Keratinocyte (primary cell): ENCODE measurements around the gene HDHD5. TPM values are rescaled to one million over a fixed set of nuclear protein-coding genes. Genes with fewer than 3 reads are reported as not detected.

Experiments
- DNase-seq: peaks from one replicate; pipeline ENCODE4 v3.0.0-alpha.2; 2011; ENCODE audit warnings: low read depth, missing footprints, low spot score
- FAIRE-seq: peaks from 2 replicates; lab custom pipeline; 2011; peaks lifted over from hg19 to GRCh38; lab: Jason Lieb, UNC
- H2AFZ ChIP-seq: 2 replicates; pipeline ENCODE4 v1.6.0; 2012; ENCODE audit warnings: low read length, control low read depth, inconsistent platforms; ENCODE audit not compliant: control insufficient read depth
- H3K27ac ChIP-seq: 2 replicates; pipeline ENCODE4 v1.5.1; 2011; ENCODE audit warnings: low read length; ENCODE audit not compliant: control insufficient read depth, insufficient read depth
- H3K27me3 ChIP-seq: 3 replicates; pipeline ENCODE4 v1.6.0; 2011; ENCODE audit warnings: low read length; ENCODE audit not compliant: control insufficient read depth, insufficient read depth; ENCODE audit errors: extremely low read depth
- H3K36me3 ChIP-seq, 2 experiments: 2 replicates in 1 of 2; 3 replicates in 1 of 2; pipeline ENCODE4 v1.5.1; 2011; ENCODE audit warnings: low read length in 2 of 2, mild to moderate bottlenecking in 1 of 2; ENCODE audit not compliant: control insufficient read depth in 2 of 2, insufficient read depth in 2 of 2; ENCODE audit errors: extremely low read depth in 1 of 2
- H3K4me1 ChIP-seq: 3 replicates; pipeline ENCODE4 v1.5.1; 2011; ENCODE audit warnings: low read length; ENCODE audit not compliant: control insufficient read depth, insufficient read depth; ENCODE audit errors: extremely low read depth
- H3K4me2 ChIP-seq: 3 replicates; pipeline ENCODE4 v1.6.0; 2011; ENCODE audit warnings: low read depth, low read length; ENCODE audit not compliant: control insufficient read depth, insufficient read depth; ENCODE audit errors: extremely low read depth
- H3K4me3 ChIP-seq, 3 experiments: fragments of 200-600 bp in 1 of 3; sonication (generic) in 1 of 3; 2 replicates in 2 of 3; 3 replicates in 1 of 3; pipeline ENCODE4 v1.5.1; 2011 to 2016; ENCODE audit warnings: low read length in 3 of 3, mild to moderate bottlenecking in 3 of 3, control low read depth in 2 of 3, inconsistent platforms in 1 of 3, low read depth in 1 of 3, mixed read lengths in 1 of 3, mixed run types in 1 of 3, moderate library complexity in 1 of 3; ENCODE audit not compliant: control insufficient read depth in 2 of 3, insufficient read depth in 2 of 3; ENCODE audit errors: extremely low read depth in 1 of 3
- H3K79me2 ChIP-seq: 2 replicates; pipeline ENCODE4 v1.6.0; 2012; ENCODE audit warnings: low read length; ENCODE audit not compliant: control insufficient read depth, insufficient read depth
- H3K9ac ChIP-seq: 3 replicates; pipeline ENCODE4 v1.6.0; 2011; ENCODE audit warnings: low read length; ENCODE audit not compliant: control insufficient read depth, insufficient read depth; ENCODE audit errors: extremely low read depth
- H3K9me1 ChIP-seq: 3 replicates; pipeline ENCODE4 v1.6.0; 2011; ENCODE audit warnings: low read length; ENCODE audit not compliant: control insufficient read depth, insufficient read depth; ENCODE audit errors: extremely low read depth
- H3K9me3 ChIP-seq: 2 replicates; pipeline ENCODE4 v1.5.1; 2012; ENCODE audit warnings: low read depth, low read length; ENCODE audit not compliant: control insufficient read depth
- H4K20me1 ChIP-seq: 3 replicates; pipeline ENCODE4 v1.6.0; 2011; ENCODE audit warnings: low read length; ENCODE audit not compliant: control insufficient read depth, insufficient read depth; ENCODE audit errors: extremely low read depth
- CTCF ChIP-seq, 3 experiments: IDR thresholded peaks in 1 of 3; conservative IDR thresholded peaks in 1 of 3; optimal IDR thresholded peaks in 1 of 3; 2 replicates in 2 of 3; 3 replicates in 1 of 3; pipeline versions ENCODE3 to v1.5.1; 2011; ENCODE audit warnings: low read length in 3 of 3, mild to moderate bottlenecking in 3 of 3, moderate library complexity in 2 of 3, control low read depth in 1 of 3, inconsistent platforms in 1 of 3; ENCODE audit not compliant: insufficient read depth in 2 of 3; ENCODE audit errors: extremely low read depth in 1 of 3
- EZH2 ChIP-seq: IDR thresholded peaks from one replicate; pipeline ENCODE4 v1.6.1; 2012; ENCODE audit warnings: inconsistent platforms, mild to moderate bottlenecking, low read length, moderate library complexity
- dilution Hi-C: fragments of 300-500 bp; cut with MboI; formaldehyde crosslinking; loops from one replicate; pipeline ENCODE4 v1.7.0; 2020; ENCODE audit warnings: low sequenced_read_pairs; ENCODE audit not compliant: extremely low pct_ligation_motif_present
- polyA plus RNA-seq, 5 experiments: library from polyadenylated mRNA; depleted of rRNA in 3 of 5; stranded (reverse) in 3 of 5; stranded (forward) in 1 of 5; unstranded in 1 of 5; fragments of >200 nt; gene quantifications; 1 replicate in 1 of 5; 2 replicates in 3 of 5; 3 replicates in 1 of 5; pipeline versions ENCODE4 v1.2.1 to v1.2.3, GENCODE V29; 2011 to 2012; ENCODE audit warnings: missing spikeins in 2 of 5, low read depth in 1 of 5, low replicate concordance in 1 of 5

HDHD5 gene
- polyA plus RNA-seq, 1 donor (not counting 4 experiments of a cell fraction or from before 2014, with no cell fraction given) = 22.6 TPM

GRCh38 chr22:17119481-17120202 lies 39.4 kb downstream of the HDHD5 start:
- FAIRE-seq (no peak), DNase-seq (no peak)
- H3K4me1 ChIP-seq = no peaks in the 10 kb centered on the region
- H2AFZ ChIP-seq = no peak overlapping the region
- H3K9ac ChIP-seq = no peak overlapping the region
- H3K27ac ChIP-seq = no peak overlapping the region
- no peaks in the 10 kb centered on the region for H4K20me1 ChIP-seq
- peaks cover 49% of the 10 kb centered on the region for H3K27me3 ChIP-seq
- H3K79me2 ChIP-seq = no peaks in the 10 kb centered on the region
- no peaks in the 10 kb centered on the region for H3K9me1 ChIP-seq
- dilution Hi-C loops = no loop called here
- H3K4me2 ChIP-seq = no peak overlapping the region
- TF ChIP-seq EZH2 (no peak), CTCF (optimal IDR thresholded peaks at IDR 0.05 in 1 of 3, IDR thresholded peaks at IDR 0.05 in 1 of 3, conservative IDR thresholded peaks at IDR 0.05 in 1 of 3; ENCODE audit: extremely low read depth in 1 of 3, insufficient read depth in 2 of 3, low read length in 3 of 3) (peak in 2 of 3 experiments; percentile 30 to 35)
- H3K9me3 ChIP-seq = no peaks in the 10 kb centered on the region
- H3K36me3 ChIP-seq = no peaks in the 10 kb centered on the region
- no peak overlapping the region for H3K4me3 ChIP-seq

GRCh38 chr22:17118342-17118741 lies 40.7 kb downstream of the HDHD5 start:
- dilution Hi-C loops = no loop called here
- Histone ChIP-seq H3K4me2 (no peak overlapping the region), H3K9me1 (no peaks in the 10 kb centered on the region), H3K4me1 (no peaks in the 10 kb centered on the region), H4K20me1 (no peaks in the 10 kb centered on the region), H3K36me3 (no peaks in the 10 kb centered on the region), H3K4me3 (no peak overlapping the region), H3K79me2 (no peaks in the 10 kb centered on the region), H3K27ac (no peak overlapping the region), H3K27me3 (peaks cover 49% of the 10 kb centered on the region), H3K9me3 (no peaks in the 10 kb centered on the region), H3K9ac (no peak overlapping the region), H2AFZ (no peak overlapping the region)
- no peak for FAIRE-seq
- no peak for TF ChIP-seq EZH2
- no peak for TF ChIP-seq CTCF (optimal IDR thresholded peaks at IDR 0.05 in 1 of 3, IDR thresholded peaks at IDR 0.05 in 1 of 3, conservative IDR thresholded peaks at IDR 0.05 in 1 of 3; ENCODE audit: extremely low read depth in 1 of 3, insufficient read depth in 2 of 3, low read length in 3 of 3)
- DNase-seq = no peak
